Activated gamma-delta T cell (primary cell): ENCODE data around the gene NRG2.
A peak's percentile ranks its signal among the peaks of the same experiment; 100 is the strongest.

Experiments used
- DNase-seq: peaks from one replicate; lab custom pipeline; 2025; lab: John Stamatoyannopoulos, UW
- total RNA-seq, 2 donors: gene quantifications; one replicate each; lab custom pipeline; 2026; lab: John Stamatoyannopoulos, UW

The NRG2 gene
- 0.15 to 0.39 reads per million in 2 donors for total RNA-seq

- DNase-seq = peak; percentile 35
Observed at GRCh38 chr5:140042643-140043507, at the start of gene NRG2. NRG2 (minus strand) TSS chr5:140043299.

- DNase-seq = no peak
Observed at GRCh38 chr5:140090251-140090650, 47.2 kb upstream of the NRG2 start.

- DNase-seq = no peak
Observed at GRCh38 chr5:140084541-140084940, 41.4 kb upstream of the NRG2 start.

GRCh38 chr5:140083650-140084049, 40.6 kb upstream of the NRG2 start:
- DNase-seq = no peak

GRCh38 chr5:140083120-140083519, 40.0 kb upstream of the NRG2 start:
- no peak for DNase-seq

- no peak for DNase-seq
Observed at GRCh38 chr5:140076788-140077187, 33.7 kb upstream of the NRG2 start.

GRCh38 chr5:140076142-140076541, 33.0 kb upstream of the NRG2 start:
- DNase-seq = no peak

- DNase-seq = no peak
Observed at GRCh38 chr5:140075371-140075770, 32.3 kb upstream of the NRG2 start.

- DNase-seq = no peak
Observed at GRCh38 chr5:140073296-140073695, 30.2 kb upstream of the NRG2 start.

GRCh38 chr5:140072812-140073211, 29.7 kb upstream of the NRG2 start:
- no peak for DNase-seq

GRCh38 chr5:140060816-140061215, 17.7 kb upstream of the NRG2 start:
- DNase-seq = no peak

- DNase-seq = no peak
Observed at GRCh38 chr5:140058212-140058932, 15.3 kb upstream of the NRG2 start.

GRCh38 chr5:140056880-140057279, 13.8 kb upstream of the NRG2 start:
- no peak for DNase-seq

- DNase-seq = no peak
Observed at GRCh38 chr5:140055152-140055551, 12.1 kb upstream of the NRG2 start.

- no peak for DNase-seq
Observed at GRCh38 chr5:140054086-140054689, 11.1 kb upstream of the NRG2 start.

GRCh38 chr5:140051950-140052349, 8.9 kb upstream of the NRG2 start:
- no peak for DNase-seq

- DNase-seq = no peak
Observed at GRCh38 chr5:140049713-140050112, 6.6 kb upstream of the NRG2 start.

- DNase-seq = no peak
Observed at GRCh38 chr5:140049205-140049604, 6.1 kb upstream of the NRG2 start.

GRCh38 chr5:140044041-140044440, 942 bp upstream of the NRG2 start:
- DNase-seq = no peak

GRCh38 chr5:140043508-140043872, 391 bp upstream of the NRG2 start:
- DNase-seq = no peak

- DNase-seq = no peak
Observed at GRCh38 chr5:140042393-140042642, 781 bp downstream of the NRG2 start.

GRCh38 chr5:140041492-140042392, 1.4 kb downstream of the NRG2 start:
- no peak for DNase-seq
